GM23248 (cell line): ENCODE data around the gene RBL2.

ENCODE experiments used
- EZH2 ChIP-seq: fragments of 200-600 bp; sonication (generic); IDR thresholded peaks from 2 replicates; pipeline ENCODE4 v1.6.1; 2018; ENCODE audit warnings: antibody characterized with exemption, mild to moderate bottlenecking; ENCODE audit not compliant: insufficient read depth, poor library complexity, severe bottlenecking
- EZH2phosphoT487 ChIP-seq: fragments of 200-600 bp; sonication (generic); IDR thresholded peaks from 2 replicates; pipeline ENCODE4 v1.6.1; 2018; ENCODE audit warnings: antibody characterized with exemption, moderate library complexity, mild to moderate bottlenecking, low read depth; ENCODE audit not compliant: insufficient read depth

GRCh38 chr16:53529513-53529912 lies 95.2 kb downstream of the RBL2 start:
- TF ChIP-seq EZH2 (no peak), EZH2phosphoT487 (no peak)
